H9 (cell line): ENCODE results near the gene PSTPIP1. TPM values are rescaled to one million over a fixed set of nuclear protein-coding genes. Genes with fewer than 3 reads are reported as not detected.

Experiments
- DNase-seq: peaks from one replicate; pipeline ENCODE4 v3.0.0-alpha.2; 2017
- H2AFZ ChIP-seq: one replicate; pipeline ENCODE4 v1.6.1; 2013; ENCODE audit warnings: mild to moderate bottlenecking, low read length, control low read depth, moderate library complexity
- H2AK5ac ChIP-seq: 2 replicates; pipeline ENCODE4 v1.6.1; 2013; ENCODE audit warnings: low read length, control low read depth, mixed read lengths; ENCODE audit not compliant: insufficient read length
- H2BK120ac ChIP-seq: one replicate; pipeline ENCODE4 v1.6.1; 2013; ENCODE audit warnings: low read depth, mild to moderate bottlenecking, low read length, control low read depth, inconsistent platforms; ENCODE audit not compliant: poor library complexity, severe bottlenecking
- H2BK12ac ChIP-seq: 2 replicates; pipeline ENCODE4 v1.6.1; 2013; ENCODE audit warnings: low read length, control low read depth, mixed read lengths, low read depth; ENCODE audit not compliant: insufficient read length
- H2BK15ac ChIP-seq: 2 replicates; pipeline ENCODE4 v1.6.1; 2013; ENCODE audit warnings: low read depth, low read length, control low read depth
- H2BK20ac ChIP-seq: one replicate; pipeline ENCODE4 v1.6.1; 2013; ENCODE audit warnings: low read depth, mild to moderate bottlenecking, low read length, control low read depth, inconsistent platforms; ENCODE audit not compliant: poor library complexity, severe bottlenecking
- H2BK5ac ChIP-seq: 2 replicates; pipeline ENCODE4 v1.6.1; 2013; ENCODE audit warnings: low read length, control low read depth, mixed read lengths; ENCODE audit not compliant: insufficient read length
- H3K14ac ChIP-seq: 2 replicates; pipeline ENCODE4 v1.6.1; 2013; ENCODE audit warnings: low read length, control low read depth; ENCODE audit not compliant: insufficient read depth
- H3K18ac ChIP-seq: 2 replicates; pipeline ENCODE4 v1.6.1; 2013; ENCODE audit warnings: low read depth, mild to moderate bottlenecking, mixed read lengths, low read length, control low read depth; ENCODE audit not compliant: insufficient read length
- H3K23ac ChIP-seq: 2 replicates; pipeline ENCODE4 v1.6.1; 2013; ENCODE audit warnings: low read length, control low read depth, mixed read lengths, low read depth; ENCODE audit not compliant: insufficient read length
- H3K23me2 ChIP-seq: 2 replicates; pipeline ENCODE4 v1.6.1; 2013; ENCODE audit warnings: low read depth, mild to moderate bottlenecking, mixed read lengths, low read length, control low read depth; ENCODE audit not compliant: insufficient read length, poor library complexity, severe bottlenecking
- H3K27ac ChIP-seq: 2 replicates; pipeline ENCODE4 v1.5.1; 2013; ENCODE audit warnings: low read length, control low read depth, mixed read lengths, low read depth; ENCODE audit not compliant: insufficient read length
- H3K27me3 ChIP-seq: 2 replicates; pipeline ENCODE4 v1.6.1; 2013; ENCODE audit warnings: low read length, control low read depth, inconsistent platforms; ENCODE audit not compliant: insufficient read depth
- H3K4ac ChIP-seq: 2 replicates; pipeline ENCODE4 v1.6.1; 2013; ENCODE audit warnings: low read depth, mild to moderate bottlenecking, control low read depth, inconsistent platforms, low read length, moderate library complexity
- H3K4me1 ChIP-seq: 2 replicates; pipeline ENCODE4 v1.6.1; 2013; ENCODE audit warnings: low read length, control low read depth, inconsistent platforms; ENCODE audit not compliant: insufficient read depth
- H3K4me2 ChIP-seq: 2 replicates; pipeline ENCODE4 v1.6.1; 2013; ENCODE audit warnings: low read length, control low read depth, mixed read lengths; ENCODE audit not compliant: insufficient read length, insufficient read depth
- H3K56ac ChIP-seq: 2 replicates; pipeline ENCODE4 v1.6.1; 2013; ENCODE audit warnings: low read depth, mild to moderate bottlenecking, mixed read lengths, low read length, control low read depth; ENCODE audit not compliant: insufficient read length
- H3K79me1 ChIP-seq: 2 replicates; pipeline ENCODE4 v1.6.1; 2013; ENCODE audit warnings: low read depth, mild to moderate bottlenecking, moderate library complexity, low read length, control low read depth, inconsistent platforms; ENCODE audit not compliant: insufficient read depth, poor library complexity, severe bottlenecking
- H3K79me2 ChIP-seq: 2 replicates; pipeline ENCODE4 v1.6.1; 2013; ENCODE audit warnings: low read length, control low read depth, inconsistent platforms; ENCODE audit not compliant: insufficient read depth
- H3K9ac ChIP-seq: 2 replicates; pipeline ENCODE4 v1.6.1; 2013; ENCODE audit warnings: low read length, control low read depth, mixed read lengths; ENCODE audit not compliant: insufficient read length; ENCODE audit errors: extremely low read depth
- H3K9me3 ChIP-seq: one replicate; pipeline ENCODE4 v1.6.1; 2013; ENCODE audit warnings: low read depth, low read length, inconsistent platforms; ENCODE audit not compliant: control insufficient read depth
- H3T11ph ChIP-seq: one replicate; pipeline ENCODE4 v1.6.1; 2013; ENCODE audit warnings: mild to moderate bottlenecking, low read length, control low read depth, inconsistent platforms
- H4K20me1 ChIP-seq: one replicate; pipeline ENCODE4 v1.6.1; 2013; ENCODE audit not compliant: control insufficient read depth, insufficient read length, insufficient read depth
- H4K5ac ChIP-seq: 2 replicates; pipeline ENCODE4 v1.6.1; 2013; ENCODE audit warnings: low read depth, mild to moderate bottlenecking, mixed read lengths, low read length, control low read depth; ENCODE audit not compliant: insufficient read length
- H4K8ac ChIP-seq: replicated peaks from 2 replicates; pipeline ENCODE4 v1.6.1; 2013; ENCODE audit warnings: low read length, control low read depth, mixed read lengths, low read depth; ENCODE audit not compliant: insufficient read length
- H4K91ac ChIP-seq: 2 replicates; pipeline ENCODE4 v1.6.1; 2013; ENCODE audit warnings: low read depth, mild to moderate bottlenecking, moderate library complexity, mixed read lengths, low read length, control low read depth; ENCODE audit not compliant: insufficient read length
- H3K27ac Mint-ChIP-seq, 3 experiments: 2 replicates in 2 of 3; 3 replicates in 1 of 3; pipeline ENCODE4 v1.8.0; 2020 to 2021; ENCODE audit warnings: mixed read lengths in 3 of 3, mild to moderate bottlenecking in 1 of 3, moderate library complexity in 1 of 3
- H3K27me3 Mint-ChIP-seq: 2 replicates; pipeline ENCODE4 v1.8.0; 2021; ENCODE audit warnings: low read depth, mild to moderate bottlenecking, moderate library complexity, mixed read lengths
- H3K36me3 Mint-ChIP-seq, 3 experiments: 2 replicates in 2 of 3; 3 replicates in 1 of 3; pipeline ENCODE4 v1.8.0; 2020 to 2021; ENCODE audit warnings: low read depth in 3 of 3, mixed read lengths in 3 of 3; ENCODE audit not compliant: insufficient read depth in 1 of 3
- H3K4me1 Mint-ChIP-seq, 2 experiments: 2 replicates each; pipeline ENCODE4 v1.8.0; 2020; ENCODE audit warnings: mixed read lengths in 2 of 2
- H3K4me3 Mint-ChIP-seq, 2 experiments: 2 replicates in 1 of 2; 3 replicates in 1 of 2; pipeline ENCODE4 v1.8.0; 2020 to 2021; ENCODE audit warnings: mild to moderate bottlenecking in 2 of 2, mixed read lengths in 2 of 2, moderate library complexity in 1 of 2
- H3K9me3 Mint-ChIP-seq, 2 experiments: 2 replicates in 1 of 2; 3 replicates in 1 of 2; pipeline ENCODE4 v1.8.0; 2020; ENCODE audit warnings: mild to moderate bottlenecking in 2 of 2, mixed read lengths in 2 of 2, moderate library complexity in 1 of 2
- CTCF ChIP-seq: fragments of 200-600 bp; sonication (generic); conservative IDR thresholded peaks from 3 replicates; pipeline ENCODE4 v1.8.0; 2021; ENCODE audit warnings: antibody characterized with exemption, mild to moderate bottlenecking
- WGBS: extraction: QIAGEN DNeasy Blood & Tissue Kit; methylation state at CpG from one replicate; pipeline ENCODE4 v1.1.7; 2013; ENCODE audit warnings: missing lambda C conversion rate, low lambda C conversion rate, mixed read lengths; ENCODE audit not compliant: insufficient read length; ENCODE audit errors: extremely low coverage; 5-methylcytosine and 5-hydroxymethylcytosine counted together
- total RNA-seq: library from RNA; stranded (reverse); gene quantifications from 2 replicates; pipeline ENCODE4 v1.2.1, GENCODE V29; 2021

PSTPIP1 gene
- total RNA-seq, 1 experiment from 2014 or later = 1.8 TPM

GRCh38 chr15:77059786-77060361, 64.9 kb downstream of the PSTPIP1 start:
- no peaks in the 10 kb centered on the region for H3K36me3 Mint-ChIP-seq
- Histone ChIP-seq H4K20me1 (no peaks in the 10 kb centered on the region), H3T11ph (no peak overlapping the region), H2BK120ac (no peak overlapping the region), H4K5ac (no peak overlapping the region), H3K79me1 (peaks cover 3% of the 10 kb centered on the region), H3K9me3 (no peaks in the 10 kb centered on the region), H4K91ac (no peak overlapping the region), H3K14ac (no peak overlapping the region), H2BK20ac (no peak overlapping the region), H3K23ac (no peak overlapping the region), H3K4ac (no peak overlapping the region), H3K9ac (no peak overlapping the region), H2AFZ (no peak overlapping the region), H3K4me1 (peaks cover 2% of the 10 kb centered on the region), H3K23me2 (no peaks in the 10 kb centered on the region), H3K79me2 (peaks cover 4% of the 10 kb centered on the region; the same call in 1 of the 2 replicates), H3K56ac (no peak overlapping the region), H2BK5ac (no peak overlapping the region), H2BK12ac (no peak overlapping the region), H3K4me2 (no peak overlapping the region), H3K27me3 (no peaks in the 10 kb centered on the region), H4K8ac (no peak overlapping the region), H3K18ac (no peak overlapping the region), H2AK5ac (no peak overlapping the region), H3K27ac (no peak overlapping the region), H2BK15ac (no peak overlapping the region)
- no peak for DNase-seq
- H3K27me3 Mint-ChIP-seq = no peaks in the 10 kb centered on the region
- TF ChIP-seq CTCF = no peak
- no peaks in the 10 kb centered on the region for H3K9me3 Mint-ChIP-seq
- peaks cover 44 to 54% of the 10 kb centered on the region in 2 experiments for H3K4me1 Mint-ChIP-seq
- H3K27ac Mint-ChIP-seq = no peak overlapping the region; a peak in 1 of 7 replicates
- H3K4me3 Mint-ChIP-seq = no peak overlapping the region
- WGBS = no CpG with 5 or more reads among the region's 2 CpGs
